ENCODE data around the gene ALS2CL. TPM values are rescaled to one million over a fixed set of nuclear protein-coding genes. Genes with fewer than 3 reads are reported as not detected.

The ALS2CL gene
- total RNA-seq, 4 donors from 2014 or later = 42.4 to 121 (median 114) TPM

GRCh38 chr3:46626039-46626438, 67.4 kb downstream of the ALS2CL start:
- DNase-seq = no peak
- TF ChIP-seq CTCF (IDR thresholded peaks at IDR 0.05) (no peak), POLR2A (IDR thresholded peaks at IDR 0.05) (no peak)
- Histone ChIP-seq H3K4me3 (no peak overlapping the region), H3K36me3 (no peaks in the 10 kb centered on the region), H3K9me3 (no peaks in the 10 kb centered on the region), H3K27me3 (peaks cover 0 to 14% (median 0%) of the 10 kb centered on the region in 4 donors), H3K27ac (no peak overlapping the region), H3K4me1 (peaks cover 4 to 25% (median 11%) of the 10 kb centered on the region in 3 donors)
- WGBS, 2 donors = 77 to 88% methylated on average over 4 of the region's 4 CpGs
- intact Hi-C loops (cut with DNase I) = loop anchor here (10.0 kb wide), 1 partner anchor 141 kb away; no protein-coding TSS in a partner anchor

GRCh38 chr3:46624975-46625490, 68.4 kb downstream of the ALS2CL start:
- 79 to 95% methylated on average over 3 of the region's 3 CpGs for WGBS, 2 donors
- Histone ChIP-seq H3K36me3 (no peaks in the 10 kb centered on the region), H3K27me3 (peaks cover 0 to 15% (median 0%) of the 10 kb centered on the region in 4 donors), H3K4me1 (peaks cover 4 to 19% (median 8%) of the 10 kb centered on the region in 3 donors), H3K9me3 (no peaks in the 10 kb centered on the region), H3K4me3 (no peak overlapping the region), H3K27ac (no peak overlapping the region)
- no peak for TF ChIP-seq CTCF (IDR thresholded peaks at IDR 0.05)
- no peak for TF ChIP-seq POLR2A (IDR thresholded peaks at IDR 0.05)
- intact Hi-C loops (cut with DNase I) = loop anchor here (10.0 kb wide), 1 partner anchor 140 kb away; no protein-coding TSS in a partner anchor
- DNase-seq = no peak

- peaks cover 4 to 14% (median 4%) of the 10 kb centered on the region in 3 donors for H3K4me1 ChIP-seq
- TF ChIP-seq CTCF (IDR thresholded peaks at IDR 0.05) (no peak), POLR2A (IDR thresholded peaks at IDR 0.05) (no peak)
- H3K27ac ChIP-seq = no peak overlapping the region
- no peak overlapping the region for H3K4me3 ChIP-seq
- H3K27me3 ChIP-seq = peaks cover 0 to 20% (median 0%) of the 10 kb centered on the region in 4 donors
- no peaks in the 10 kb centered on the region for H3K36me3 ChIP-seq
- no peaks in the 10 kb centered on the region for H3K9me3 ChIP-seq
- WGBS, 2 donors = 42 to 66% methylated on average over 2 of the region's 2 CpGs
- intact Hi-C loops (cut with DNase I) = loop anchor here (10.0 kb wide), 1 partner anchor 140 kb away; no protein-coding TSS in a partner anchor
- no peak for DNase-seq
Measured at GRCh38 chr3:46624533-46624932, 68.9 kb downstream of the ALS2CL start.

- Histone ChIP-seq H3K36me3 (no peaks in the 10 kb centered on the region), H3K27ac (no peak overlapping the region), H3K27me3 (peaks cover 0 to 41% (median 0%) of the 10 kb centered on the region in 4 donors), H3K4me1 (no peaks in the 10 kb centered on the region), H3K4me3 (no peak overlapping the region), H3K9me3 (no peaks in the 10 kb centered on the region)
- no peak for DNase-seq
- intact Hi-C loops (cut with DNase I) = loop anchor here (10.0 kb wide), 1 partner anchor 135 kb away; no protein-coding TSS in a partner anchor
- no peak for TF ChIP-seq POLR2A (IDR thresholded peaks at IDR 0.05)
- no peak for TF ChIP-seq CTCF (IDR thresholded peaks at IDR 0.05)
- 58 to 62% methylated on average over 8 of the region's 8 CpGs for WGBS, 2 donors
Measured at GRCh38 chr3:46619845-46620778, 73.4 kb downstream of the ALS2CL start.

Small RNAs within 50 kb of the gene (small RNA-seq; reads per million reads assigned to genes)
- gene RF00591 = 0 reads per million in 4 donors

Other genes with a start within 250 kb of the ALS2CL start
- 100 to 1,000 TPM in 1 of 4 donors, 1 to 10 TPM in 2, under 1 TPM in 1; 0.57 to 204 (median 2.6) TPM for gene LTF, start 228.8 kb downstream of the ALS2CL start, total RNA-seq
- gene RTP3, start 195.7 kb downstream of the ALS2CL start, total RNA-seq = not detected
- gene LRRC2, start 127.4 kb downstream of the ALS2CL start, total RNA-seq = 1 to 10 TPM in 2 of 4 donors, under 1 TPM in 1, not detected in 1; 0.26 to 2.7 (median 1.1) TPM
- gene FAM240A, start 81.2 kb downstream of the ALS2CL start, total RNA-seq = under 1 TPM in 1 of 4 donors, not detected in 3; 0.50 TPM
- 1 to 10 TPM in 1 of 4 donors, under 1 TPM in 3; 0.18 to 1.1 (median 0.61) TPM for gene TMIE, start 7.7 kb upstream of the ALS2CL start, total RNA-seq
- under 1 TPM in 1 of 4 donors, not detected in 3; 0.19 TPM for gene PRSS50, start 24.2 kb upstream of the ALS2CL start, total RNA-seq
- 1 to 10 TPM in 1 of 4 donors, under 1 TPM in 1, not detected in 2; 0.38 to 1.1 TPM for gene MYL3, start 169.8 kb upstream of the ALS2CL start, total RNA-seq
- 1 to 10 TPM in 3 of 4 donors, under 1 TPM in 1; 0.40 to 1.9 (median 1.5) TPM for gene PTH1R, start 184.0 kb upstream of the ALS2CL start, total RNA-seq

Measured in esophagus squamous epithelium (tissue), 5 donors.